GM18520 (cell line): ENCODE measurements around the gene CITED2.
A peak's percentile ranks its signal among the peaks of the same experiment; 100 is the strongest.

ENCODE experiments used
- ATAC-seq: cut with Tn5 transposase; IDR thresholded peaks from one replicate; pipeline ENCODE4 v1.9.1; 2021; ENCODE audit not compliant: unreplicated experiment

Gene CITED2

GRCh38 chr6:139386404-139386803 is 12.0 kb upstream of the CITED2 start:
- no peak for ATAC-seq

- no peak for ATAC-seq
Observed at GRCh38 chr6:139381216-139381865, 6.9 kb upstream of the CITED2 start.

DNA sequence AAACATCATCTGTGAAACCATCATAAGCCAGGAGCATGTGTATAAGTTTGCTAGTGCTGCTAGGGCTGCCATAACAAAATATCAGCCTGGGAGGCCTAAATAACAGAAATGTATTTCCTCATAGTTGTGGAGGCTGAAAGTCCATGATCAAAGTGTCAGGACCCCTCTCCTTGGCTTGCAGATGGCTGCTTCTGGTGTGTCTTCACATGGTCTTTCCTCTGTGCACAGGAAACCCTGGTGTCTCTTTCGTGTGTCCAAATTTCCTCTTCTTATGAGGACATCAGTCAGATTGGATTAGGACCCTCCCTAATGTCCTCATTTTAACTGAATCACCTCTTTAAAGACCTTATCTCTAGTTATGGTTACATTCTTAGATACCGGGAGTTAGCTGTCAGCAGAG is 6.2 kb upstream of the CITED2 start:
- ATAC-seq: no peak

DNA sequence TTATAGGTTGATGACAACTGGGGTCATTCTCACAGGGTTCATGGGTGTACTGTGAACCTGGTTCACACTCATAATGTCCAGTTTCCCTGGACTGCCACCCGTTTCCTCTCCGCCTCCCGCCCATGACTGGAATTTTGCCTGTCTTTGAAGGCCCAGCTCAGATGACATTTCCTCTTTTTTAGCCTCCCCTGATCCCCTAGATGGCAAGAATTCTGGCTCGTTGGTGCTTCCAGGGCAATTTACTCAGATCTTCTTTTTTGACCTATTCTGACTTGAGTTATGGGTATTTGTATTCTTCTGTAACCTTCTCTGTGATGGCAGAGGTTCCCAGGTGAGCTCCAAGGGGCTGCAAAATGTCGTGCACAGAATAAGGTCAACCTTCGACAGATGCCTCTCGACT is 5.7 kb upstream of the CITED2 start:
- no peak for ATAC-seq

GRCh38 chr6:139378882-139379341 is 4.5 kb upstream of the CITED2 start:
- no peak for ATAC-seq

GRCh38 chr6:139378226-139378625 is 3.8 kb upstream of the CITED2 start:
- ATAC-seq: no peak

- no peak for ATAC-seq
Observed at GRCh38 chr6:139376604-139377218, 2.3 kb upstream of the CITED2 start.

- ATAC-seq: no peak
Observed at GRCh38 chr6:139376017-139376330, 1.5 kb upstream of the CITED2 start.

GRCh38 chr6:139375226-139376016 is 973 bp upstream of the CITED2 start:
- peak; percentile 32 for ATAC-seq

- ATAC-seq: peak; percentile 2
Observed at GRCh38 chr6:139373928-139374356, 506 bp downstream of the CITED2 start.

- ATAC-seq: no peak
Observed at GRCh38 chr6:139373154-139373927, 1.1 kb downstream of the CITED2 start.

- no peak for ATAC-seq
Observed at GRCh38 chr6:139372326-139373153, 1.9 kb downstream of the CITED2 start.

- no peak for ATAC-seq
Observed at GRCh38 chr6:139371421-139372203, 2.8 kb downstream of the CITED2 start.

GRCh38 chr6:139370999-139371345 is 3.5 kb downstream of the CITED2 start:
- no peak for ATAC-seq

DNA sequence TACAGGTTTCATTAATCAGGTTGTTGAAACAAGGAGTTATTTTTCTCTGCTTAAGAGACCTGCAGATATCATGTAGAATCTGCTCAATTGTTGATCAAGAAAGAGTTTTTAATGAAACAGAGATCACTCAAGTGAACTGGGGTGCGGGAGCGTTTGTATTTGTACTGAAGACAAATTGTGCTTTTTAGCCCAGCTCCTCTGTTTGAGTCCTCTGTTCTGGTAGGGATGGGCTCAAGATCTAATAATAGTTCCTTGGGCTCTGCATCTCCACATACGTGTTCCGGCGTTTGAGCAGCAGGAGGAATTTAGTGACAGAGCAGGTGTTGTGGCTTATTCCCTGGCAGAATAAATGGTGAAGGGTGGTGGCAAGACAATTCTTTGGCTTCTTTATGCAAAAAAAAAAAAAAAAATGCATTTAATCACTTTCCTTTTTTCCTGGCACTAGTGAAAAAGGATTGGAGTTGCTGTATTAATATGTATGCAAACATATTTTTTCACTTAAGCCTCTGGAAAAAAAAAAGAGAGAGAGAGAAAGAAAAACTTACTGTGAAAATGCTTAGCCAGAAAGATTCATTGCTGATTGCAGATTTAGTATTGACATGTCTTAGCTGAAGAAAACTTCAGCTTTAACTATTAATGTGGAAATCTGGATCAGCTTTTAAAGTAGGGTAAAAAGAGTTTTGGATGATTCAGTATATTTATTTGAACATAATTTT is 4.0 kb downstream of the CITED2 start:
- ATAC-seq: no peak

DNA sequence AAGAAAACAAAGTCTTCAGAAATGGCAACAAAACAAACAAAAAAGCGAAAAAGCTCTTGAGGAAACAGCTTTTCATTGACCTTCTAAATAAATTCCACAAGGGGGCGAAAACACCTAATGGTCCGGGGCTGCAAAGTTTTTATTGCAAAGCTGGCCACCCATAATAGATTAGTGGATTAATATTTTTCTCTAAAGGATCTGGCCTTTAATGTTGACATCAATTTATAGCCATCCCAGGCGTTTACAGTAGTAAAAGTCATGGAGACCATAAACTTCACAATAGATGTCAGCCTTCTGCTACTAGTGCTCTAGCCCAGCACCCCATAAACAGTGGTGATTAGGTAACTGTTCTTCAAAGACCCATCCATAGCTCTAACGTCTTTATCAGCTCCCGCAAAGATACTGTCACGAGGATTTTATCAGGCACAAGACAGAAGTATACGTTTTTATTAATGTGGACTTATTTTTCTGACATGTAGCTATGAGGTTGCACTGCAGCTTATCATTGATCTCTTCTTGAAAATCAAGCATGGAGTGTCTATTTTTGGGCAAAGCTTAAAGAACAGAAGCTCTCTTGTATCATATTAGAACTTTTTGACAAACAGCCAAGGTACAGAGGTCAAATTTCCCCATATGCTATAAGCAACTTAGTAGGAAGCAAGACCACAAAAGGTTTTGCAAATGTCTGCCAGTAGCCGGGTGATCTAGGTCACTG is 4.7 kb downstream of the CITED2 start:
- no peak for ATAC-seq

- ATAC-seq: no peak
Observed at GRCh38 chr6:139369068-139369467, 5.4 kb downstream of the CITED2 start.

- no peak for ATAC-seq
Observed at GRCh38 chr6:139368661-139369060, 5.8 kb downstream of the CITED2 start.
